Uterus (tissue), 4 donors: ENCODE measurements around the gene PSPH. TPM values are rescaled to one million over a fixed set of nuclear protein-coding genes. Genes with fewer than 3 reads are reported as not detected.
"Not testable (repeated sequence)": the region's sequence is repeated elsewhere in the genome, so short reads cannot be mapped to it uniquely, and the experiment has no call there.

Source experiments
- DNase-seq, 2 donors: peaks; one replicate each; pipeline ENCODE4 v3.0.0-alpha.2; 2019 to 2020
- H3K27ac ChIP-seq, 2 donors: fragments of 200-600 bp; sonication (generic); 1 replicate in 1 of 2; 2 replicates in 1 of 2; pipeline ENCODE4 v1.5.1; 2016 to 2018
- H3K27me3 ChIP-seq, 2 donors: fragments of 200-600 bp; sonication (generic); one replicate each; pipeline ENCODE4 v1.5.1; 2018 to 2019; ENCODE audit warnings: control low read depth in 1 of 2
- H3K36me3 ChIP-seq, 2 donors: fragments of 200-600 bp; sonication (generic); one replicate each; pipeline ENCODE4 v1.5.1; 2019; ENCODE audit warnings: control low read depth in 1 of 2
- H3K4me1 ChIP-seq, 2 donors: fragments of 200-600 bp; sonication (generic); one replicate each; pipeline ENCODE4 v1.5.1; 2018 to 2019; ENCODE audit warnings: control low read depth in 1 of 2
- H3K4me3 ChIP-seq, 2 donors: fragments of 200-600 bp; sonication (generic); 1 replicate in 1 of 2; 2 replicates in 1 of 2; pipeline ENCODE4 v1.5.1; 2018 to 2019; ENCODE audit warnings: mild to moderate bottlenecking in 1 of 2
- H3K9me3 ChIP-seq, 2 donors: fragments of 200-600 bp; sonication (generic); one replicate each; pipeline ENCODE4 v1.5.1; 2019; ENCODE audit warnings: control low read depth in 1 of 2
- POLR2A ChIP-seq, 2 donors: fragments of 450-650 bp; IDR thresholded peaks; one replicate each; pipeline ENCODE4 v1.6.1; 2016; ENCODE audit warnings: antibody characterized with exemption in 2 of 2, mild to moderate bottlenecking in 1 of 2, moderate library complexity in 1 of 2
- intact Hi-C: fragments of 100-400 bp; cut with DNase I; formaldehyde crosslinking; loops from one replicate; pipeline ENCODE4 v1.15.1; 2023; ENCODE audit warnings: low total_unique reads
- total RNA-seq, 4 donors: library from RNA; depleted of rRNA in 3 of 4; stranded (reverse); fragments of >200 nt in 3 of 4; gene quantifications; one replicate each; pipeline versions ENCODE4 v1.1.0 to v1.2.4, GENCODE V29; 2014 to 2023
- TF ChIP-seq, protein P1 (sequence below), 4 experiments: fragments of 200-600 bp in 2 of 4; fragments of 450-650 bp in 2 of 4; sonication (generic) in 2 of 4; IDR thresholded peaks; one replicate each; pipeline ENCODE4 v1.5.1; 2016 to 2019; ENCODE audit warnings: antibody characterized with exemption in 4 of 4, mild to moderate bottlenecking in 2 of 4, moderate library complexity in 1 of 4
- donor health status: DM: yes; HTN: yes; CAD: no.

PSPH gene
- total RNA-seq, 4 donors from 2014 or later = 4.5 to 25.6 (median 16.7) TPM

- Histone ChIP-seq H3K27ac (no peak overlapping the region), H3K27me3 (no peaks in the 10 kb centered on the region), H3K4me3 (no peak overlapping the region), H3K36me3 (no peaks in the 10 kb centered on the region), H3K9me3 (no peaks in the 10 kb centered on the region), H3K4me1 (no peaks in the 10 kb centered on the region)
- intact Hi-C loops = no loop called here
- no peak for TF ChIP-seq POLR2A (IDR thresholded peaks at IDR 0.05)
- TF ChIP-seq, protein P1, sequence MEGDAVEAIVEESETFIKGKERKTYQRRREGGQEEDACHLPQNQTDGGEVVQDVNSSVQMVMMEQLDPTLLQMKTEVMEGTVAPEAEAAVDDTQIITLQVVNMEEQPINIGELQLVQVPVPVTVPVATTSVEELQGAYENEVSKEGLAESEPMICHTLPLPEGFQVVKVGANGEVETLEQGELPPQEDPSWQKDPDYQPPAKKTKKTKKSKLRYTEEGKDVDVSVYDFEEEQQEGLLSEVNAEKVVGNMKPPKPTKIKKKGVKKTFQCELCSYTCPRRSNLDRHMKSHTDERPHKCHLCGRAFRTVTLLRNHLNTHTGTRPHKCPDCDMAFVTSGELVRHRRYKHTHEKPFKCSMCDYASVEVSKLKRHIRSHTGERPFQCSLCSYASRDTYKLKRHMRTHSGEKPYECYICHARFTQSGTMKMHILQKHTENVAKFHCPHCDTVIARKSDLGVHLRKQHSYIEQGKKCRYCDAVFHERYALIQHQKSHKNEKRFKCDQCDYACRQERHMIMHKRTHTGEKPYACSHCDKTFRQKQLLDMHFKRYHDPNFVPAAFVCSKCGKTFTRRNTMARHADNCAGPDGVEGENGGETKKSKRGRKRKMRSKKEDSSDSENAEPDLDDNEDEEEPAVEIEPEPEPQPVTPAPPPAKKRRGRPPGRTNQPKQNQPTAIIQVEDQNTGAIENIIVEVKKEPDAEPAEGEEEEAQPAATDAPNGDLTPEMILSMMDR (IDR thresholded peaks at IDR 0.05) = no peak
- DNase-seq = no peak
These were observed 10.5 kb downstream of the PSPH start for GRCh38 chr7:56040730-56041129.

DNA sequence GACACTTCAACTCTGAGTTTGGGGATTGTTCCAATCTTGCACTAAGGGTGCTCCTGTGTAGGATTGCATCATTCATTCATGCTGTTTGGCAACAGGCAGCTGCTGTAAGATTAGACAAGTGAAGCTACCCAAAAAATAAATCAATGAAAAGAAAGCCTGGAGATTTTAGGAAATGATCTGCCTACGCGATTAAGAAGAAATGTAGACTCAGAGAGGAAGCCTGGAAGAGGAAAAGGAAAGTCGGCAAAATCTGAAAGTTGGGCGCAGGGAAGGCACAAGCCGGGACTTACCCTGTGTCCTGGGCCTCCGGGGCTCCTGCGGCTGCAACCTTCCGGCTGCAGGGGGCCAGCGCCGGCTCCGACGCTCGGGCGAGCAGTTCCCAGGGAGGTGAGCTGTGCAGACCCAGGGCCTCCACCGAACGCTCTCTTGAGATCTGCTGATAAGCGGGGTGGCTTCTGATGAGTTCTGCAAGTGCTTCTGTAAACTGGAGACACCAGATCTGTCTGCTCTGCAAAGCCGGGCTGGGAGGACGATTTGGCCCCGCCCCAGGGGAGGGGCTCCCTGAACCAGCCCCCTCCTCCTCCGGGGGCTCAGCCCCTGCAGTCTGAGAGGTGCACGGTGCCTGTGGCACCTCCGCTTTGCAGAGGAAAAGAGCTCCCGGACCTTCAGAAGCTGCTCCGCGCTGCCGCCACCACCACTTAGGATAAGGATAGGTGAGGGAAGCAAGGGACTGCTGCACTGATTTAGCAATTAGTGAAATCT is 17.4 kb downstream of the PSPH start:
- H3K9me3 ChIP-seq = no peaks in the 10 kb centered on the region
- H3K27me3 ChIP-seq = no peaks in the 10 kb centered on the region
- intact Hi-C loops = no loop called here
- no peaks in the 10 kb centered on the region for H3K4me1 ChIP-seq
- peak; percentile 31 to 39 for DNase-seq
- H3K4me3 ChIP-seq = peak overlapping the region; percentile 52 to 65
- peak overlapping the region; percentile 30 to 58 for H3K27ac ChIP-seq
- no peaks in the 10 kb centered on the region for H3K36me3 ChIP-seq
- TF ChIP-seq, protein P1 (IDR thresholded peaks at IDR 0.05) = peak in 2 of 4 experiments; percentile 20 to 49
- TF ChIP-seq POLR2A (IDR thresholded peaks at IDR 0.05) = no peak

GRCh38 chr7:56032578-56032977 is 18.7 kb downstream of the PSPH start:
- H3K27ac ChIP-seq, DNase-seq, H3K27me3 ChIP-seq, H3K9me3 ChIP-seq, H3K36me3 ChIP-seq, H3K4me3 ChIP-seq, H3K4me1 ChIP-seq, intact Hi-C loops: not testable (repeated sequence)

DNA sequence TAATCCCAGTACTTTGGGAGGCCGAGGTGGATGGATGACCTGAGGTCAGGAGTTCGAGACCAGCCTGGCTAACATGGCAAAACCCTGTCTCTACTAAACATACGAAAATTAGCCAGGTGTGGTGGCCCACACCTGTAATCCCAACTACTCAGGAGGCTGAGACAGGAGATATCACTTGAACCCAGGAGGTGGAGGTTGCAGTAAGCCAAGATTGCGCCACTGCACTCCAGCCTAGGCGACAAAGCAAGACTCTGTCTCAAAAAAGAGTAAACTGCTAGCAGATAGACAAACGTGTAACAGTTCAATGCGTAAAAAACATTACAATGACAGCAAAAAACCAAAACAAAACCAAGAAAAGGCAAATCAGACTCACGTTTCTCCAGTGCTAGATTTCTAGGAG is 19.7 kb downstream of the PSPH start:
- H3K4me3 ChIP-seq, intact Hi-C loops, H3K4me1 ChIP-seq: not testable (repeated sequence)

DNA sequence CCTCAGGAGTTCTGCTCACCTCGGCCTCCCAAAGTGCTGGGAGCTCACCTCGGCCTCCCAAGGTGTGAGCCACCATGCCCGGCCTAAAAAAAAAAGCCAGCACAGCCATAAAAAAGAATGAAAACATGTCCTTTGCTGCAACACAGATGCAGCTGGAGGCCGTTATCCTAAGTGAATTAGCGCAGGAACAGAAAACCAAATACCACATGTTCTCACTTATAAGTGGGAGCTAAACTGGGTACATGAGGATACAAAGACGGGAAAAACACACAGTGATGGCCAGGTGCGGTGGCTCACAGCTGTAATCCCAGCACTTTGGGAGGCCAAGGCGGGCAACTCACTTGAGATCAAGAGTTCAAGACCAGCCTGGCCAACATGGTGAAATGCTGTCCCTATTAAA is 20.9 kb downstream of the PSPH start:
- no peak for DNase-seq
- H3K9me3 ChIP-seq = no peaks in the 10 kb centered on the region
- no peak for TF ChIP-seq POLR2A (IDR thresholded peaks at IDR 0.05)
- TF ChIP-seq, protein P1 (IDR thresholded peaks at IDR 0.05) = no peak
- intact Hi-C loops = no loop called here
- no peaks in the 10 kb centered on the region for H3K36me3 ChIP-seq
- H3K27me3 ChIP-seq = no peaks in the 10 kb centered on the region
- no peak overlapping the region for H3K27ac ChIP-seq
- H3K4me1 ChIP-seq = no peaks in the 10 kb centered on the region
- no peak overlapping the region for H3K4me3 ChIP-seq

More for the DNA sequence above, 19.7 kb downstream of the PSPH start:
- H3K27me3 ChIP-seq, DNase-seq, H3K27ac ChIP-seq, H3K36me3 ChIP-seq, H3K9me3 ChIP-seq: not testable (repeated sequence)

GRCh38 chr7:56028942-56029630 is 22.2 kb downstream of the PSPH start:
- Histone ChIP-seq H3K4me3 (no peak overlapping the region), H3K4me1 (no peaks in the 10 kb centered on the region), H3K36me3 (no peaks in the 10 kb centered on the region), H3K27me3 (no peaks in the 10 kb centered on the region), H3K9me3 (no peaks in the 10 kb centered on the region), H3K27ac (no peak overlapping the region)
- no peak for DNase-seq
- TF ChIP-seq POLR2A (IDR thresholded peaks at IDR 0.05) = no peak
- TF ChIP-seq, protein P1 (IDR thresholded peaks at IDR 0.05) = no peak
- intact Hi-C loops = no loop called here
